Loucy (cell line): ENCODE data around the gene COL9A1.

Source experiments
- H2AFZ ChIP-seq: fragments of 200-600 bp; sonication (generic); 2 replicates; pipeline ENCODE4 v1.6.0; 2016; ENCODE audit warnings: antibody characterized with exemption, mild to moderate bottlenecking, low read length, moderate library complexity
- H3F3A ChIP-seq: fragments of 200-600 bp; 2 replicates; pipeline ENCODE4 v1.6.0; 2016; ENCODE audit warnings: antibody characterized with exemption, low read depth, mild to moderate bottlenecking
- H3K27me3 ChIP-seq: fragments of 200-600 bp; sonication (generic); 2 replicates; pipeline ENCODE4 v1.6.1; 2014; ENCODE audit warnings: low read length, mild to moderate bottlenecking; ENCODE audit not compliant: insufficient read depth, poor library complexity, severe bottlenecking
- H3K36me3 ChIP-seq: fragments of 200-600 bp; sonication (generic); 2 replicates; pipeline ENCODE4 v1.6.1; 2016; ENCODE audit warnings: low read length; ENCODE audit not compliant: insufficient read depth
- H3K4me1 ChIP-seq: fragments of 200-600 bp; sonication (generic); 2 replicates; pipeline ENCODE4 v1.5.1; 2014; ENCODE audit warnings: low read length, mild to moderate bottlenecking; ENCODE audit not compliant: insufficient read depth, poor library complexity, severe bottlenecking
- H3K4me2 ChIP-seq: fragments of 200-600 bp; sonication (generic); 2 replicates; pipeline ENCODE4 v1.6.0; 2014; ENCODE audit warnings: antibody characterized with exemption, low read length, low read depth, mild to moderate bottlenecking; ENCODE audit not compliant: poor library complexity, severe bottlenecking
- H3K4me3 ChIP-seq: fragments of 200-600 bp; sonication (generic); 2 replicates; pipeline ENCODE4 v1.5.1; 2014; ENCODE audit warnings: low read length, mild to moderate bottlenecking, mixed read lengths; ENCODE audit not compliant: poor library complexity, severe bottlenecking
- H3K79me2 ChIP-seq: fragments of 200-600 bp; sonication (generic); 2 replicates; pipeline ENCODE4 v1.6.1; 2014; ENCODE audit warnings: low read length; ENCODE audit not compliant: insufficient read depth
- H3K9ac ChIP-seq: fragments of 200-600 bp; sonication (generic); 2 replicates; pipeline ENCODE4 v1.6.0; 2014; ENCODE audit warnings: mild to moderate bottlenecking, low read depth, low read length, moderate library complexity; ENCODE audit not compliant: poor library complexity, severe bottlenecking
- H3K9me2 ChIP-seq: fragments of 200-600 bp; sonication (generic); replicated peaks from 2 replicates; pipeline ENCODE4 v1.6.1; 2016; ENCODE audit warnings: low read depth, low read length, mixed read lengths
- H3K9me3 ChIP-seq: fragments of 200-600 bp; sonication (generic); 2 replicates; pipeline ENCODE4 v1.6.1; 2014; ENCODE audit warnings: mild to moderate bottlenecking, antibody characterized with exemption, low read length, low read depth; ENCODE audit not compliant: insufficient read depth
- H4K20me1 ChIP-seq: fragments of 200-600 bp; sonication (generic); 2 replicates; pipeline ENCODE4 v1.6.0; 2014; ENCODE audit warnings: antibody characterized with exemption, low read length, mild to moderate bottlenecking; ENCODE audit not compliant: insufficient read depth, poor library complexity, severe bottlenecking
- EZH2phosphoT487 ChIP-seq: fragments of 200-600 bp; IDR thresholded peaks from 2 replicates; pipeline ENCODE4 v1.6.1; 2018; ENCODE audit warnings: antibody characterized with exemption, mild to moderate bottlenecking, moderate library complexity, borderline replicate concordance
- TF ChIP-seq, protein P1 (sequence below): fragments of 200-600 bp; sonication (generic); conservative IDR thresholded peaks from 2 replicates; pipeline ENCODE4 v1.5.1; 2014; ENCODE audit warnings: mild to moderate bottlenecking, antibody characterized with exemption, low read length

The COL9A1 gene

GRCh38 chr6:70176842-70177550 is 125.9 kb downstream of the COL9A1 start:
- H3F3A ChIP-seq: no peaks in the 10 kb centered on the region
- no peak overlapping the region for H3K4me3 ChIP-seq
- no peaks in the 10 kb centered on the region for H4K20me1 ChIP-seq
- no peak overlapping the region for H3K4me2 ChIP-seq
- H3K9me2 ChIP-seq: no peaks in the 10 kb centered on the region
- H3K9ac ChIP-seq: no peak overlapping the region
- H3K79me2 ChIP-seq: no peaks in the 10 kb centered on the region
- peaks cover 32% of the 10 kb centered on the region for H3K4me1 ChIP-seq
- H3K36me3 ChIP-seq: no peaks in the 10 kb centered on the region
- H2AFZ ChIP-seq: no peak overlapping the region
- H3K27me3 ChIP-seq: no peaks in the 10 kb centered on the region
- TF ChIP-seq EZH2phosphoT487: no peak
- TF ChIP-seq, protein P1, sequence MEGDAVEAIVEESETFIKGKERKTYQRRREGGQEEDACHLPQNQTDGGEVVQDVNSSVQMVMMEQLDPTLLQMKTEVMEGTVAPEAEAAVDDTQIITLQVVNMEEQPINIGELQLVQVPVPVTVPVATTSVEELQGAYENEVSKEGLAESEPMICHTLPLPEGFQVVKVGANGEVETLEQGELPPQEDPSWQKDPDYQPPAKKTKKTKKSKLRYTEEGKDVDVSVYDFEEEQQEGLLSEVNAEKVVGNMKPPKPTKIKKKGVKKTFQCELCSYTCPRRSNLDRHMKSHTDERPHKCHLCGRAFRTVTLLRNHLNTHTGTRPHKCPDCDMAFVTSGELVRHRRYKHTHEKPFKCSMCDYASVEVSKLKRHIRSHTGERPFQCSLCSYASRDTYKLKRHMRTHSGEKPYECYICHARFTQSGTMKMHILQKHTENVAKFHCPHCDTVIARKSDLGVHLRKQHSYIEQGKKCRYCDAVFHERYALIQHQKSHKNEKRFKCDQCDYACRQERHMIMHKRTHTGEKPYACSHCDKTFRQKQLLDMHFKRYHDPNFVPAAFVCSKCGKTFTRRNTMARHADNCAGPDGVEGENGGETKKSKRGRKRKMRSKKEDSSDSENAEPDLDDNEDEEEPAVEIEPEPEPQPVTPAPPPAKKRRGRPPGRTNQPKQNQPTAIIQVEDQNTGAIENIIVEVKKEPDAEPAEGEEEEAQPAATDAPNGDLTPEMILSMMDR: no peak
- H3K9me3 ChIP-seq: no peaks in the 10 kb centered on the region

- Histone ChIP-seq H3F3A (no peaks in the 10 kb centered on the region), H3K9me3 (no peaks in the 10 kb centered on the region), H3K4me1 (peaks cover 31% of the 10 kb centered on the region), H3K79me2 (no peaks in the 10 kb centered on the region), H3K9me2 (no peaks in the 10 kb centered on the region), H3K27me3 (no peaks in the 10 kb centered on the region), H3K9ac (no peak overlapping the region), H2AFZ (no peak overlapping the region), H4K20me1 (no peaks in the 10 kb centered on the region), H3K4me3 (no peak overlapping the region), H3K36me3 (no peaks in the 10 kb centered on the region), H3K4me2 (no peak overlapping the region)
- no peak for TF ChIP-seq EZH2phosphoT487
- TF ChIP-seq, protein P1: no peak
Observed at GRCh38 chr6:70175770-70176169, 127.1 kb downstream of the COL9A1 start.

DNA sequence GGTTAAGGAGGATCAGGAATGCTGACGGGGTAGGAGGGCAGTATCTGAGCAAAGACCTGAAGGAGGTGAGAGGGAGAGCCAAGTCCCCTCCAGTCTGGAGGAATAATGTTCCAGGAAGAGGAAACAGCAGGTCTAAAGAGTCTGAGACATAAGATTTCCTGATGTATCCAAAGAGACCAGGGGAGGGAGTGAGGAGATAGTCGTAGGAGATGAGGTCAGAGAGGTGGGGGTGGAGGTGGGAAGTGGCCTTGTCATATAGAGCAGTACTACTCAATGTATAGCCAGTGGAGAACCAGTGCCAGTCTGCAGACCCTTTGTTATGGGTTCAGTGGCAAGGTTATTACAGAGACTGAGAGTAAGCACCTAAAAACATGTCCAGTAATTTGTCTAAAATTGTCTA is 130.6 kb downstream of the COL9A1 start:
- H3K4me1 ChIP-seq: peaks cover 25% of the 10 kb centered on the region
- H3F3A ChIP-seq: no peaks in the 10 kb centered on the region
- no peak for TF ChIP-seq EZH2phosphoT487
- TF ChIP-seq, protein P1: no peak
- no peaks in the 10 kb centered on the region for H4K20me1 ChIP-seq
- no peaks in the 10 kb centered on the region for H3K9me3 ChIP-seq
- no peak overlapping the region for H3K4me3 ChIP-seq
- H3K4me2 ChIP-seq: peak overlapping the region; percentile 50
- no peak overlapping the region; the same call in 1 of the 2 replicates for H2AFZ ChIP-seq
- no peaks in the 10 kb centered on the region for H3K36me3 ChIP-seq
- H3K9me2 ChIP-seq: no peaks in the 10 kb centered on the region
- no peaks in the 10 kb centered on the region for H3K79me2 ChIP-seq
- no peak overlapping the region for H3K9ac ChIP-seq
- no peaks in the 10 kb centered on the region for H3K27me3 ChIP-seq
